Mononuclear cell (primary cell): Measurements from ENCODE around the gene TOPAZ1. TPM values are rescaled to one million over a fixed set of nuclear protein-coding genes. Genes with fewer than 3 reads are reported as not detected.
"Not testable (repeated sequence)": the region's sequence is repeated elsewhere in the genome, so short reads cannot be mapped to it uniquely, and the experiment has no call there.

ENCODE experiments used
- H3K27me3 ChIP-seq: 2 replicates; pipeline ENCODE4 v1.6.0; 2011; ENCODE audit warnings: low read length, control low read depth; ENCODE audit not compliant: insufficient read depth
- H3K4me1 ChIP-seq: 2 replicates; pipeline ENCODE4 v1.5.1; 2011; ENCODE audit warnings: mild to moderate bottlenecking, low read length, control low read depth; ENCODE audit not compliant: insufficient read depth
- H3K4me3 ChIP-seq: 2 replicates; pipeline ENCODE4 v1.5.1; 2011; ENCODE audit warnings: mild to moderate bottlenecking, low read length, moderate library complexity
- H3K9me3 ChIP-seq: 2 replicates; pipeline ENCODE4 v1.5.1; 2011; ENCODE audit warnings: low read depth, mild to moderate bottlenecking, control low read depth, low read length
- total RNA-seq: library from RNA; depleted of rRNA; stranded (reverse); fragments of >200 nt; gene quantifications from one replicate; pipeline ENCODE4 v1.2.3, GENCODE V29; 2012

The TOPAZ1 gene
- total RNA-seq, 1 donor, result not detected

DNA sequence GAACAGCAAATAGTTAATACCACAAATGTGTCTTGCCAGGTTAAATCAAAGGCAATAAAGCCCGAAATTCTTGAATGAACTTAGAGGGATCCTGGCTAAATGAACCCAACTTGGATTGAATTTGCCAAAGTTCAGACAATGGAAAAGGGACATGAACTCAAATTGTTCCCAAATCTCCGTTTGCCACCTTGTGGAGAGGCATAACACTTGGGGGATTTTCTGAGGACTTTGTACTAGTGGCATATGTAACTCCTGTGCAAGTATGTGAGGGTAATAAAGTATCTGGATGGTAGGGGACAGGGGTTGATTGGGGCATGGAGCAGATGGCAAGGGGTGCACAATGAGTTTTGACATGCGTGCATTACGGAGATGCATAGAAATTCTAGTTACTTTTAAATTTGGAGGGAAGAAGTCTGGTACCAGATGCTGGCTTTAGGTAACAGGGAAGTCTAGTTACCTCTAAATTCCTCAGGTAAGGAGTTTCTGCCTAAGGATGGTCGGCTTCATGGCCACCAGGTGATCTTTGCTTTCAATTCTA, 95.6 kb downstream of the TOPAZ1 start:
- H3K4me3 ChIP-seq, result peak overlapping the region; percentile 90
- peaks cover 17% of the 10 kb centered on the region for H3K4me1 ChIP-seq
- H3K9me3 ChIP-seq, result no peaks in the 10 kb centered on the region
- no peaks in the 10 kb centered on the region for H3K27me3 ChIP-seq

- Histone ChIP-seq H3K4me1 (peaks cover 17% of the 10 kb centered on the region), H3K27me3 (no peaks in the 10 kb centered on the region), H3K4me3 (peak within 1 kb of the TSS; percentile 90), H3K9me3 (no peaks in the 10 kb centered on the region)
Measured at GRCh38 chr3:44338010-44338827, 96.5 kb downstream of the TOPAZ1 start, which contains the start of gene TCAIM. Gene TCAIM, plus strand, starts transcription at chr3:44338766. Its CDS starts 16,017 bp downstream, at chr3:44354783.

DNA sequence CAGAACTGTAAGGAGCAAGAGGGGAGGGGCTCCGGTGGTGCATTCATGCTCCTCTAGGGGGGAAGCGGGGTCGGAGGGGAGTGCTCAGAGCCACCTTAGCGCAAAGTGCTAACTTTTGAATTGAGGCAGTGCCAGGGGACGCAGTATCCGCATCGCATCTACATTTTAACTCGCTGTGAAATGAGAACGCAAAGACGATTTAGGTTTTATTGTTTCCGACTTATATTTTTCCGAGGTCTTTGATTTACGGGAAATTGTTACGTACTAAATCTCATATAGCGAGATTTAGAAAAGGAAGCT, 97.1 kb downstream of the TOPAZ1 start:
- H3K4me3 ChIP-seq, result peak overlapping the region; percentile 90
- no peaks in the 10 kb centered on the region for H3K27me3 ChIP-seq
- peaks cover 17% of the 10 kb centered on the region for H3K4me1 ChIP-seq
- no peaks in the 10 kb centered on the region for H3K9me3 ChIP-seq

DNA sequence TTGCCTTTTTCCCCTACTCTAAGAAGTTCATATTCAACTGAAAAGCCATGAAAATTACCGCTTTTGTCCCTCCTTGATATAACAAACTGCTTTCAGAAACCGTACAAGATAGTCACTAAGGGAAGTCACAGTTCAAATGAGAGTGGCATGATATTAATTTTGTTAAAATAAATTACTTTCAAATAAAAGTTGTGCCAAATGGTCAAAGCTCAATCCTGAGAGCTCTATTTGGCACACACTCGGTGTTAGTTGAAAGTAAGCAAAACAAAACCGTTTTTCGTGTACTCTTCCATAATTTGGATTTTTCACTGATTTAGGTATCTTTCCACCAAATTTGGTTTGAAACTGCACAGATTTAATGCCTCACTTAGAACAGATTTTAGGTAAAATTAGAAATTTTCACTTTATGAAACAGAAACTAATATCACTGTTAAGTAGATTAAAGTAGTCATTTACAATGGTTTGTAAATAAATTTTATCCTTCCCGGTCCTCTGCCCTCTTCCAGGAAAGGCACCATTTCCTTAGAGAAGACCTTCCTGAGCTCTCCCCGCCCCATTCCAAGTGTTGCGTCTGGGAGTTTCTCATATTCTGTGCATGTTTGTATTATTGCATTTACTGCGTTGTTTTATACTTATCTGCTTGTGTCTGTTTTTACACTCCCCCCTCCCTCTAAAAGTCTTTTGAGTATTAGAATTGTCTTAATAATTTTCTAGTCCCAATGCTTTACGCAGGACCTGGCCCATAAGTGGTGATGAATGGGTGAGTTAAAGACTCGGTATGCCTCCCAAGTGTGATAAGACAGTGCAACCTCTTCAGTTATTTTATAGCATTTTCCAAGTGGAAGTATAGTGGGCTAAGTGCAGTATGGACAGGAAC, 97.7 kb downstream of the TOPAZ1 start:
- H3K4me1 ChIP-seq, result peaks cover 17% of the 10 kb centered on the region
- no peaks in the 10 kb centered on the region for H3K9me3 ChIP-seq
- H3K27me3 ChIP-seq, result no peaks in the 10 kb centered on the region
- H3K4me3 ChIP-seq, result peak overlapping the region; percentile 90

- Histone ChIP-seq H3K4me1 (peaks cover 17% of the 10 kb centered on the region), H3K4me3 (no peak overlapping the region), H3K9me3 (no peaks in the 10 kb centered on the region), H3K27me3 (no peaks in the 10 kb centered on the region)
Measured at GRCh38 chr3:44340058-44340395, 98.3 kb downstream of the TOPAZ1 start.

GRCh38 chr3:44342176-44342790, 100.6 kb downstream of the TOPAZ1 start:
- Histone ChIP-seq H3K4me1 (peaks cover 17% of the 10 kb centered on the region), H3K9me3 (no peaks in the 10 kb centered on the region), H3K27me3 (no peaks in the 10 kb centered on the region), H3K4me3 (no peak overlapping the region)

DNA sequence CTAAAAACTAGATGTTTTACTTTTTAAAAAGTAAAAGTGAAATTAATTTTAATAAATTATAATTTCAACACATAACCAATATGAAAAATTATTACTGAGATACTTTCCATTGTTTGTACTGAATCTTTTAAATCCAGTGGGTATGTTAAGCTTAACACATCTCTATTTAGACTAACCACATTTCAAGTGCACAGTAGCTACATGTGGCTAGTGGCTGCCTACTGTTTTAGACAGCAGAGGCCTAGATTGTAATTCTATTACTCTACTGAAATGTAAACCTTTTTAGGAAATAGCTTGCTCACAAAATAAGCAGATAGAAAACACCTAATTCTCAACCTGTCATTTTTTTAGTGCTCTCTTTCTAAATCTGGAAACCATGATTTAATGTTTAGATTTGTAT, 101.7 kb downstream of the TOPAZ1 start:
- H3K4me1 ChIP-seq, result peaks cover 11% of the 10 kb centered on the region
- no peaks in the 10 kb centered on the region for H3K27me3 ChIP-seq
- H3K4me3 ChIP-seq, result no peak overlapping the region
- H3K9me3 ChIP-seq, result no peaks in the 10 kb centered on the region

GRCh38 chr3:44346590-44346989, 104.9 kb downstream of the TOPAZ1 start:
- not testable (repeated sequence) for H3K27me3 ChIP-seq, H3K4me3 ChIP-seq, H3K4me1 ChIP-seq, H3K9me3 ChIP-seq

DNA sequence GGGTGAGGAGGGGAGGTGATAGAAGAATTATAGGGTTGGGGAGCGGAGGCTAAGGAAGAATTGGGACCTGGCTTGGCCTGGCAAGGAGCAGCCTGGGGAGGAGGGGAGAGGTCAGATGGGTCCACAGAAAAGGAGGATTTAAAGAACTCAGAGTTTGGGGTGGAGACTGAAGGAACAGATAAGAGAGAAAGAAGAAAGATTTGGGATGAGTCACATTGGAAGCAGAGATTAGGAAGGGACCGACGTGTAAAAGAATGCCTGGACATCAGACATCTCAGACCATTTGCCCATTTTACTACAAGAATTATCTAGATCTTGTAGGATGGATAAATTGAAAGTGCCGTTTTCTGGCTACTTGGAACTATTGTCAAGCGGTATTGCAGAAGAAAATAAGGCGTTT, 107.3 kb downstream of the TOPAZ1 start:
- Histone ChIP-seq H3K4me3 (no peak overlapping the region), H3K9me3 (no peaks in the 10 kb centered on the region), H3K4me1 (no peaks in the 10 kb centered on the region), H3K27me3 (no peaks in the 10 kb centered on the region)

- Histone ChIP-seq H3K27me3 (no peaks in the 10 kb centered on the region), H3K4me3 (no peak overlapping the region), H3K9me3 (no peaks in the 10 kb centered on the region), H3K4me1 (peaks cover 3% of the 10 kb centered on the region)
Measured at GRCh38 chr3:44353355-44353924, 111.8 kb downstream of the TOPAZ1 start.

- Histone ChIP-seq H3K9me3 (no peaks in the 10 kb centered on the region), H3K4me1 (peaks cover 3% of the 10 kb centered on the region), H3K4me3 (no peak overlapping the region), H3K27me3 (no peaks in the 10 kb centered on the region)
Measured at GRCh38 chr3:44355362-44356033, 113.8 kb downstream of the TOPAZ1 start.

- Histone ChIP-seq H3K4me3 (no peak overlapping the region), H3K9me3 (no peaks in the 10 kb centered on the region), H3K4me1 (peaks cover 3% of the 10 kb centered on the region), H3K27me3 (no peaks in the 10 kb centered on the region)
Measured at GRCh38 chr3:44359146-44359751, 117.6 kb downstream of the TOPAZ1 start.

GRCh38 chr3:44363591-44363990, 121.9 kb downstream of the TOPAZ1 start:
- no peaks in the 10 kb centered on the region for H3K27me3 ChIP-seq
- no peaks in the 10 kb centered on the region for H3K9me3 ChIP-seq

DNA sequence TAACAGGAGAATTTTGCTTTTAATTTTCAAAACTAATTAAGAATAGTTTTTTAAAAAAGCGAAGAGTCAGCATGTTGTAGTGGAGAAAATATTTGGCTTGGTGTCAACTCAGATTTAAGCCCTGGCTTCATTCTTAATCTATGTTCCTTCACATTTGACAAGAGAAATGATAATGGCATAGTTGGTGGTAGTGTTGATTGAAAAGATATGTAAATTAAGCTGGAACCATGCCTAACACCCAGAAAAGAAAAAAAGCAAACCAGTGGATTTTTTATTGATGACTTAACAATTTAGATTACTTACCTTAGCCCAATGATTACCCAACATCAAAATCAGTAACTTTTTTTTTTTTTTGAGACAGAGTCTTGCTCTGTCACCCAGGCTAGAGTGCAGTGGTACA, 124.3 kb downstream of the TOPAZ1 start:
- no peaks in the 10 kb centered on the region for H3K9me3 ChIP-seq
- H3K4me1 ChIP-seq, result no peaks in the 10 kb centered on the region
- H3K27me3 ChIP-seq, result no peaks in the 10 kb centered on the region
- H3K4me3 ChIP-seq, result no peak overlapping the region

More at GRCh38 chr3:44363591-44363990, 121.9 kb downstream of the TOPAZ1 start:
- H3K4me1 ChIP-seq, result no peaks in the 10 kb centered on the region
- no peak overlapping the region for H3K4me3 ChIP-seq
